ENCODE measurements around the gene ALKBH8. TPM values are rescaled to one million over a fixed set of nuclear protein-coding genes. Genes with fewer than 3 reads are reported as not detected.

The ALKBH8 gene, protein sequence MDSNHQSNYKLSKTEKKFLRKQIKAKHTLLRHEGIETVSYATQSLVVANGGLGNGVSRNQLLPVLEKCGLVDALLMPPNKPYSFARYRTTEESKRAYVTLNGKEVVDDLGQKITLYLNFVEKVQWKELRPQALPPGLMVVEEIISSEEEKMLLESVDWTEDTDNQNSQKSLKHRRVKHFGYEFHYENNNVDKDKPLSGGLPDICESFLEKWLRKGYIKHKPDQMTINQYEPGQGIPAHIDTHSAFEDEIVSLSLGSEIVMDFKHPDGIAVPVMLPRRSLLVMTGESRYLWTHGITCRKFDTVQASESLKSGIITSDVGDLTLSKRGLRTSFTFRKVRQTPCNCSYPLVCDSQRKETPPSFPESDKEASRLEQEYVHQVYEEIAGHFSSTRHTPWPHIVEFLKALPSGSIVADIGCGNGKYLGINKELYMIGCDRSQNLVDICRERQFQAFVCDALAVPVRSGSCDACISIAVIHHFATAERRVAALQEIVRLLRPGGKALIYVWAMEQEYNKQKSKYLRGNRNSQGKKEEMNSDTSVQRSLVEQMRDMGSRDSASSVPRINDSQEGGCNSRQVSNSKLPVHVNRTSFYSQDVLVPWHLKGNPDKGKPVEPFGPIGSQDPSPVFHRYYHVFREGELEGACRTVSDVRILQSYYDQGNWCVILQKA
- 1 to 10 TPM; 3.7 to 5.0 TPM for total RNA-seq

DNA sequence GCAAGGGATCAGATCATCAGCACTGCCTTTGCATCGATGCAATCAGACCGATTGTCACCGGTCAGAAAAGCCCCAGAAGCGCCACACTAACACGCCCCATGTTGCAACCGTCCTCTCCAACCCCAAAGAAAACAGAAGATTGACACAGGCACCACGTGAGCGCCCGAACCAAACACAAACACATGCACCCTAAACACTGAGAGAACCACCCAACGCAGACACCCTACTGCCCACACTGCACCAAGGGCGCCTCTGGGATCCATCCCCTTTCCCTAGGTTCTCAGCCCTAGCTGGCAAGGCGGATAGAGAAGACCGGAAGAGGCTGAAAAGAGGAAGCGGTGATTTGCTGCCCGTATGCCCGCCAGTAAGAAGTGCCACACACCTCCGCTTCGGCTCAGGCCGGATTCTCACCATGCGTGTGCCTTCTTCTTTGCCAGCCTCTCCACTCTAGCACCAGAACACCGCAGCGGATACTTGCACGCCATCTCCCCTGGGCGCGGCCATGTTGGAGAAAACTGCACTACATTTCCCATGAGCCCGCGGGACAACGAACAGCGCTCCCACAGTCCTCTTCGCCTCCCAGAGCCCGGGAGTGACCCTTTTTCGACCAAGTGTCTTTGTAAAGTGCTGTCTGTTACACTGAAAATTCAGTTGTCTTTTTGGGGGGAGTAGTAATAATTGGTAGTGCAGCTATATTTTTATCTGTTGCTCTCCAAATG is at the start of gene ALKBH8:
Gene ALKBH8 (minus strand): TSS at position 517 of the 719 bp plus-strand sequence. CDS start 4,842 bp downstream, outside the sequence.
- no peaks in the 10 kb centered on the region for H3K4me1 ChIP-seq
- H3K27ac ChIP-seq, result peak within 1 kb of the TSS; percentile 60
- peak within 1 kb of the TSS; percentile 66 for H3K4me3 ChIP-seq
- intact Hi-C loops (cut with DNase I), result no loop called here
- no peaks in the 10 kb centered on the region for H3K36me3 ChIP-seq
- H3K9ac ChIP-seq (ENCODE audit: low read depth in 2 of 2, low read length in 2 of 2), result peak within 1 kb of the TSS; percentile 85 to 96
- H3K27me3 ChIP-seq, result no peaks in the 10 kb centered on the region
- peak; percentile 83 for DNase-seq
- H3K9me3 ChIP-seq, result no peaks in the 10 kb centered on the region
- TF ChIP-seq, protein P1, sequence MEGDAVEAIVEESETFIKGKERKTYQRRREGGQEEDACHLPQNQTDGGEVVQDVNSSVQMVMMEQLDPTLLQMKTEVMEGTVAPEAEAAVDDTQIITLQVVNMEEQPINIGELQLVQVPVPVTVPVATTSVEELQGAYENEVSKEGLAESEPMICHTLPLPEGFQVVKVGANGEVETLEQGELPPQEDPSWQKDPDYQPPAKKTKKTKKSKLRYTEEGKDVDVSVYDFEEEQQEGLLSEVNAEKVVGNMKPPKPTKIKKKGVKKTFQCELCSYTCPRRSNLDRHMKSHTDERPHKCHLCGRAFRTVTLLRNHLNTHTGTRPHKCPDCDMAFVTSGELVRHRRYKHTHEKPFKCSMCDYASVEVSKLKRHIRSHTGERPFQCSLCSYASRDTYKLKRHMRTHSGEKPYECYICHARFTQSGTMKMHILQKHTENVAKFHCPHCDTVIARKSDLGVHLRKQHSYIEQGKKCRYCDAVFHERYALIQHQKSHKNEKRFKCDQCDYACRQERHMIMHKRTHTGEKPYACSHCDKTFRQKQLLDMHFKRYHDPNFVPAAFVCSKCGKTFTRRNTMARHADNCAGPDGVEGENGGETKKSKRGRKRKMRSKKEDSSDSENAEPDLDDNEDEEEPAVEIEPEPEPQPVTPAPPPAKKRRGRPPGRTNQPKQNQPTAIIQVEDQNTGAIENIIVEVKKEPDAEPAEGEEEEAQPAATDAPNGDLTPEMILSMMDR (IDR thresholded peaks at IDR 0.05), result no peak

DNA sequence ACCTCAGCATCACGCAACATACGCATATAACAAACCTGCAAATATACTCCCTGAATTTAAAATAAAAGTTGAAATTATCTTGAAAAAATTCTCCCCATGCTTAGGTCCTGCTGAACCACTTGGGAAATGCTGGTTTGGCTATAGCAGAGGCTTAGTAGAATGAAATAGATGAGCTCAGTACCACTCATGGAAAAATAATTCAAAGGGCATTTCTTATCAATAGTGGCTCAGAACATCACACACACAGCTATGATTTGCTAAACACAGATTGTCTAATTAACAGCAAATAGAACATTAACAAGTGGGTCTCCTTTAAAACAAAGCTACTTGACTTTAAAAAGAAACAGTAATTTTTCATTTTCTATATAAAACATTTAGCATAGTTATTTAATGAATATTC is 46.9 kb upstream of the ALKBH8 start:
- no peaks in the 10 kb centered on the region for H3K4me1 ChIP-seq
- H3K27me3 ChIP-seq, result no peaks in the 10 kb centered on the region
- DNase-seq, result no peak
- no peaks in the 10 kb centered on the region for H3K9me3 ChIP-seq
- intact Hi-C loops (cut with DNase I), result no loop called here
- no peak overlapping the region for H3K27ac ChIP-seq
- H3K4me3 ChIP-seq, result no peak overlapping the region
- no peak overlapping the region for H3K9ac ChIP-seq (ENCODE audit: low read depth in 2 of 2, low read length in 2 of 2)
- TF ChIP-seq, protein P1 (IDR thresholded peaks at IDR 0.05), result no peak
- H3K36me3 ChIP-seq, result no peaks in the 10 kb centered on the region

DNA sequence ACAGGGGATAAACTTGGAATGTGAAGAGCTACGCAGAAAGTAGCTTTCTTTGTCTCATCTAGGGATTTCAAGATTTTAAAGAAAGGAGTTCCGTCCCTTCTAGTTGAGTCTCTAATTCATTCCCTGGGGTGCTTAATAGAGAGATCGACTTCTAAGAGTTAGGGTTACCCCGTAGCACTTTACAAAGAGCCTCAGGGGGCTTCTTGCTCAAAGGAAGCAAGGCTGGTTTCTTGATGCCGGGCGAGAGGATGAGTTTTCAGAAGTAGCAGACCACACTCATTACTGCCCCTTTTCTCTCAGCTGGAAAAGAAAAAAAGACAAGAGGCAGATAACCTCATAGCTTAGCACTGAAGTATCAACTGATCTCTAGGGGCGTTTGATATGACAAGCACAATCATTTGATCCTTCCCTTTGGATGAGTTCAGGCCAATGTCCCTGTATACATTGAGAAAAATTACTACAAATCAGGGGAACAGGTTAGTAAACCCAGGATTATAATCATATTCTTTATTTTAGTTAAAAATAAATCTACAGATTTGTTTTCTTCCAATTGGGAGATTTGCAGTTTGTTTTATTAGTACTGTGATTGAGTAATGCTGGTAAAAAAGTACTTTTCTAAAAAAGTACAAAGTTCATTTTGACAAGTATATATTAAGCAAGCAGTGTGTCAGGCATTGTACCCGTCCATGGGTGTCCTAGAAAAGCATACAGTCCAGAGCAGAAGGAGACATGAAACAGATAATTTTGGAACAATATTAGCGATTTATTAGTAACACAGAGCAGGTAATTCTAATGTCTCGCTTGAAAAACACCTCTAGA is 44.1 kb upstream of the ALKBH8 start:
- H3K27ac ChIP-seq, result no peak overlapping the region
- no peaks in the 10 kb centered on the region for H3K36me3 ChIP-seq
- H3K4me3 ChIP-seq, result no peak overlapping the region
- intact Hi-C loops (cut with DNase I), result no loop called here
- H3K4me1 ChIP-seq, result no peaks in the 10 kb centered on the region
- H3K9ac ChIP-seq (ENCODE audit: low read depth in 2 of 2, low read length in 2 of 2), result no peak overlapping the region
- no peaks in the 10 kb centered on the region for H3K27me3 ChIP-seq
- TF ChIP-seq, protein P1 (IDR thresholded peaks at IDR 0.05), result no peak
- no peak for DNase-seq
- no peaks in the 10 kb centered on the region for H3K9me3 ChIP-seq

DNA sequence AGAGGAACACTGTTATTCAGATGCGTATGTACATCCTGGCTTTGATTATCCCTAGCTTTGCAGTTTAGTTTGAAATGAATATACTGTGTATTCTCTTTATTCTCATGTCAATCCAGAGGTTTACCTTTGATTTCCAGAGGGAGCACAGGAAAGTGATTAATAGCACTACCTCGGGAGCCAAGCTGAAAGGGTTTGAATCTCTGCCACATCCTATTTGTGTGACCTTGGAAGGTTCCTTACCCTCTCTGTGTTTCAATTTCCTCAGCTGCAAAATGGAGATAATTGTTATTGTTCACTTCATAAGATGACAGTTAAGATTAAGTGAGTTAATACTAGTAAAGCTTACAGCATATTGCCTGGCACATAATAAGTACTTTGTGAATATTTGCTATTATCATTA is 43.3 kb upstream of the ALKBH8 start:
- DNase-seq, result no peak
- intact Hi-C loops (cut with DNase I), result no loop called here
- Histone ChIP-seq H3K27me3 (no peaks in the 10 kb centered on the region), H3K4me3 (no peak overlapping the region), H3K27ac (no peak overlapping the region), H3K9me3 (no peaks in the 10 kb centered on the region), H3K4me1 (no peaks in the 10 kb centered on the region), H3K36me3 (no peaks in the 10 kb centered on the region), H3K9ac (ENCODE audit: low read depth in 2 of 2, low read length in 2 of 2) (no peak overlapping the region)
- TF ChIP-seq, protein P1 (IDR thresholded peaks at IDR 0.05), result no peak

DNA sequence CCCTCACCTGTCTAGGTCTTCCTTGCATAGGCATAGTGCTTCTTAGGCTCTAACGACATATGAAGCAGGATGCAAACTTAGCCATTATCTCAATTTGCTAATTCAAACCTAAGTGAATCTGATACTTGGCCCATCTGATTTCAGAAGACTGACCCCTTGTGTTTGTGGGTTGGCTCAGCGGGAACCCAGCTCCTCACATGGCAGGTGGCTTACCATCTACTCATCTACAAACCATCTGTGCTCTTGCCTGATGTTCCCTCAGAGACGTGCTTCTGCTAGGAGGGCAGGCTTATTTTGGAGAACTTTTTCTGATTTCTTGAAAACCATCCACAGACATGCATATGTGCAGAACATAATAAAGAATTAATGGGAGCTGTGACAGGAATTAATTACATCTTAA is 40.6 kb upstream of the ALKBH8 start:
- no peak overlapping the region for H3K27ac ChIP-seq
- no peak overlapping the region for H3K4me3 ChIP-seq
- no peaks in the 10 kb centered on the region for H3K9me3 ChIP-seq
- H3K9ac ChIP-seq (ENCODE audit: low read depth in 2 of 2, low read length in 2 of 2), result no peak overlapping the region
- H3K27me3 ChIP-seq, result no peaks in the 10 kb centered on the region
- no peaks in the 10 kb centered on the region for H3K36me3 ChIP-seq
- TF ChIP-seq, protein P1 (IDR thresholded peaks at IDR 0.05), result no peak
- intact Hi-C loops (cut with DNase I), result no loop called here
- DNase-seq, result no peak
- no peaks in the 10 kb centered on the region for H3K4me1 ChIP-seq
